GM23248 (cell line): ENCODE data around the gene RAB4B. TPM values are rescaled to one million over a fixed set of nuclear protein-coding genes. Genes with fewer than 3 reads are reported as not detected.

Experiments used
- DNase-seq: peaks from one replicate; pipeline ENCODE4 v3.0.0-alpha.2; 2015
- H2AFZ ChIP-seq: fragments of 200-600 bp; sonication (generic); 2 replicates; pipeline ENCODE4 v1.6.1; 2016; ENCODE audit warnings: antibody characterized with exemption
- H3F3A ChIP-seq: fragments of 200-600 bp; sonication (generic); 2 replicates; pipeline ENCODE4 v1.6.1; 2016; ENCODE audit warnings: mild to moderate bottlenecking, antibody characterized with exemption, mixed run types; ENCODE audit not compliant: insufficient read depth
- H3K27ac ChIP-seq: fragments of 200-600 bp; sonication (generic); 2 replicates; pipeline ENCODE4 v1.5.1; 2016; ENCODE audit warnings: mild to moderate bottlenecking
- H3K27me3 ChIP-seq: fragments of 200-600 bp; sonication (generic); replicated peaks from 2 replicates; pipeline ENCODE4 v1.6.1; 2016; ENCODE audit warnings: mild to moderate bottlenecking; ENCODE audit not compliant: insufficient read depth
- H3K36me3 ChIP-seq: fragments of 200-600 bp; sonication (generic); 2 replicates; pipeline ENCODE4 v1.6.1; 2016; ENCODE audit warnings: low read depth, mild to moderate bottlenecking
- H3K4me1 ChIP-seq: fragments of 200-600 bp; sonication (generic); 2 replicates; pipeline ENCODE4 v1.6.1; 2016; ENCODE audit warnings: mild to moderate bottlenecking; ENCODE audit not compliant: insufficient read depth
- H3K4me2 ChIP-seq: fragments of 200-600 bp; sonication (generic); one replicate; pipeline ENCODE4 v1.6.1; 2016; ENCODE audit warnings: mild to moderate bottlenecking; ENCODE audit not compliant: unreplicated experiment
- H3K4me3 ChIP-seq: fragments of 200-600 bp; sonication (generic); 2 replicates; pipeline ENCODE4 v1.5.1; 2016; ENCODE audit warnings: mild to moderate bottlenecking
- H3K79me2 ChIP-seq: fragments of 200-600 bp; sonication (generic); 2 replicates; pipeline ENCODE4 v1.6.1; 2016; ENCODE audit warnings: mild to moderate bottlenecking; ENCODE audit not compliant: insufficient read depth
- H3K9ac ChIP-seq: fragments of 200-600 bp; sonication (generic); 2 replicates; pipeline ENCODE4 v1.6.1; 2016; ENCODE audit warnings: mild to moderate bottlenecking
- H3K9me2 ChIP-seq: fragments of 200-600 bp; sonication (generic); 2 replicates; pipeline ENCODE4 v1.6.1; 2016; ENCODE audit warnings: mixed run types, mild to moderate bottlenecking, moderate library complexity; ENCODE audit not compliant: insufficient read depth
- H3K9me3 ChIP-seq: fragments of 200-600 bp; sonication (generic); one replicate; pipeline ENCODE4 v1.6.1; 2017; ENCODE audit warnings: low read depth
- H4K20me1 ChIP-seq: fragments of 200-600 bp; sonication (generic); 2 replicates; pipeline ENCODE4 v1.6.0; 2016; ENCODE audit not compliant: insufficient read depth
- EZH2 ChIP-seq: fragments of 200-600 bp; sonication (generic); IDR thresholded peaks from 2 replicates; pipeline ENCODE4 v1.6.1; 2018; ENCODE audit warnings: antibody characterized with exemption, mild to moderate bottlenecking; ENCODE audit not compliant: insufficient read depth, poor library complexity, severe bottlenecking
- EZH2phosphoT487 ChIP-seq: fragments of 200-600 bp; sonication (generic); IDR thresholded peaks from 2 replicates; pipeline ENCODE4 v1.6.1; 2018; ENCODE audit warnings: antibody characterized with exemption, moderate library complexity, mild to moderate bottlenecking, low read depth; ENCODE audit not compliant: insufficient read depth
- WGBS, 2 experiments: methylation state at CpG; one replicate each; pipeline ENCODE4 v1.1.6; 2015 to 2017; ENCODE audit warnings: low lambda C conversion rate in 2 of 2, low coverage in 1 of 2; ENCODE audit errors: missing lambda C conversion rate in 2 of 2; 5-methylcytosine and 5-hydroxymethylcytosine counted together
- in situ Hi-C: fragments of 300-500 bp; cut with MboI; formaldehyde crosslinking; loops from 2 replicates; pipeline ENCODE4 v1.15.0; 2020
- polyA plus RNA-seq: library from polyadenylated mRNA; unstranded; fragments of >200 nt; fragmentation: Nextera tagmentation; extraction: Ambion mirVana; gene quantifications from 2 replicates; pipeline ENCODE4 v1.2.1, GENCODE V29; 2016
- total RNA-seq: library from RNA; depleted of rRNA; stranded (reverse); fragments of >200 nt; shearing (Covaris generic); gene quantifications from 2 replicates; pipeline ENCODE4 v1.2.3, GENCODE V29; 2014

Gene RAB4B
- total and polyA plus RNA-seq, 2 experiments from 2014 or later, result 23.2 to 25.6 TPM

DNA sequence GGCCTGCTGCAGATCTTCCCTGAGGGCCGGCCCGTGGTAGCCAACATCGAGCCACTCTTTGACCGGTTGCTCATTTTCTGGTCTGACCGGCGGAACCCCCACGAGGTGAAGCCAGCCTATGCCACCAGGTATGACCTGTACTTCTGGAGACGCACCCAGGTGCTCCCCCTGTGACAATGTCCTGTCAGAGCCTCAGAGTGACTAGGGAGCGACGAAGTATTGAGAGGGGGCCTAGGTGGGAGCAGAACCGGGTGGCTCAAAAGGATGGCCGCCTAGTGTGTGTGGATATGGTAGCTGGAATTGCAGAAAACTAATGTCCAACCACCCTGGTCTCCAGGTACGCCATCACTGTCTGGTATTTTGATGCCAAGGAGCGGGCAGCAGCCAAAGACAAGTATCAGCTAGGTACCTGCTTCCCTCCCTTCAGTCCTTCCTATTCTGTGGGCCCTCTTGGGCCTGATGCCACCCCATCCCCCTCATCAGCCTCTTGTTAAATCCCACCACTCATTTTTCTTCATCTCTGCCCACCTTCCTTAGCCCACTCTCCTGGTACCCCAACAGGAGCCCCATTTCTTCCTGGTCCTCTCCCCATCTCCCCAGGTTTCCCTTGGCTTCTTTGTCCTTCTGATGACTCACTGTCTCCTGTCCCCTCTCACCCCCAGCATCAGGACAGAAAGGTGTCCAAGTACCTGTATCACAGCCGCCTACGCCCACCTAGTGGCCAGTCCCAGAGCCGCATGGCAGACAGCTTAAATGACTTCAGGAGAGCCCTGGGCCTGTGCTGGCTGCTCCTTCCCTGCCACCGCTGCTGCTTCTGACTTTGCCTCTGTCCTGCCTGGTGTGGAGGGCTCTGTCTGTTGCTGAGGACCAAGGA, 29.3 kb downstream of the RAB4B start:
- TF ChIP-seq EZH2phosphoT487, result no peak
- no peak for TF ChIP-seq EZH2
- 0 out of 2 replicates have a peak, but pooled peaks cover 4% of the 10 kb centered on the region for H4K20me1 ChIP-seq
- in situ Hi-C loops, result no loop called here
- 71 to 73% methylated on average over 18 of the region's 18 CpGs for WGBS, 2 experiments
- H3K9me2 ChIP-seq, result no peaks in the 10 kb centered on the region
- H2AFZ ChIP-seq, result no peak overlapping the region
- H3K79me2 ChIP-seq, result peaks cover 81% of the 10 kb centered on the region
- peak overlapping the region; percentile 57 for H3K27ac ChIP-seq
- H3K9me3 ChIP-seq, result no peaks in the 10 kb centered on the region
- peak; percentile 24 for DNase-seq
- 0 out of 2 replicates have a peak overlapping the region, but pooled peaks have one; percentile 17 for H3K4me3 ChIP-seq
- H3K4me2 ChIP-seq, result no peak overlapping the region
- H3K4me1 ChIP-seq, result peaks cover 27% of the 10 kb centered on the region
- H3K27me3 ChIP-seq, result no peaks in the 10 kb centered on the region
- 0 out of 2 replicates have a peak overlapping the region, but pooled peaks have one; percentile 46 for H3K9ac ChIP-seq
- peaks cover 16% of the 10 kb centered on the region; the same call in 1 of the 2 replicates for H3F3A ChIP-seq
- H3K36me3 ChIP-seq, result 0 out of 2 replicates have a peak, but pooled peaks cover 9% of the 10 kb centered on the region

DNA sequence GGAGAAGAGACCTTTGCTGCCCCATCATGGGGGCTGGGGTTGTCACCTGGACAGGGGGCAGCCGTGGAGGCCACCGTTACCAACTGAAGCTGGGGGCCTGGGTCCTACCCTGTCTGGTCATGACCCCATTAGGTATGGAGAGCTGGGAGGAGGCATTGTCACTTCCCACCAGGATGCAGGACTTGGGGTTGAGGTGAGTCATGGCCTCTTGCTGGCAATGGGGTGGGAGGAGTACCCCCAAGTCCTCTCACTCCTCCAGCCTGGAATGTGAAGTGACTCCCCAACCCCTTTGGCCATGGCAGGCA, 29.9 kb downstream of the RAB4B start:
- 79% methylated on average over 2 of the region's 2 CpGs; no CpG with 5 or more reads in 1 of the 2 experiments for WGBS, 2 experiments
- Histone ChIP-seq H3K9ac (no peak overlapping the region), H4K20me1 (0 out of 2 replicates have a peak, but pooled peaks cover 4% of the 10 kb centered on the region), H3K4me1 (peaks cover 21% of the 10 kb centered on the region), H3K4me2 (no peak overlapping the region), H3K27me3 (no peaks in the 10 kb centered on the region), H3K4me3 (no peak overlapping the region), H3K36me3 (0 out of 2 replicates have a peak, but pooled peaks cover 9% of the 10 kb centered on the region), H3K79me2 (peaks cover 75% of the 10 kb centered on the region), H3K9me3 (no peaks in the 10 kb centered on the region), H3K27ac (no peak overlapping the region), H3K9me2 (no peaks in the 10 kb centered on the region), H2AFZ (no peak overlapping the region), H3F3A (peaks cover 15% of the 10 kb centered on the region; the same call in 1 of the 2 replicates)
- DNase-seq, result no peak
- in situ Hi-C loops, result no loop called here
- TF ChIP-seq EZH2 (no peak), EZH2phosphoT487 (no peak)

DNA sequence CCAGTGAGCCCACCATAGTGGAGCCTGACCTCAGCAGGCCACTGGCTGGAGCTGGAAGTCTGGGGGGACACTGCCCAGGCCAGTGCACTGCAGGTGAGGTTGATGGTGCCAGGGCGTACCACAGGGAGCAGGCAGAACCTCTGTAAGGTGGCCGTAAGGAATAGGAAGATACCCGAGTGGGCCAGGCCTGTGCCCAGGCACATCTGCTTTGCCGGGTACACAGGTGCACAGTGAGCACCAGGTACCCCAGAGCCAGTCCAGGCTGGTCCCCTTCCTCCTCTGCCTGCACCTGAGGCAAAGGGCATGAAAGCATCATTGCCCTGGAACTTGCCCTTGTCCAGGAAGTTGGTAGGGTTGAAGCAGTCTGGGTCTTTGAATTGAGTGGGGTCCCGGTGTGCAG, 30.4 kb downstream of the RAB4B start:
- in situ Hi-C loops, result no loop called here
- 72 to 77% methylated on average over 5 of the region's 5 CpGs for WGBS, 2 experiments

DNA sequence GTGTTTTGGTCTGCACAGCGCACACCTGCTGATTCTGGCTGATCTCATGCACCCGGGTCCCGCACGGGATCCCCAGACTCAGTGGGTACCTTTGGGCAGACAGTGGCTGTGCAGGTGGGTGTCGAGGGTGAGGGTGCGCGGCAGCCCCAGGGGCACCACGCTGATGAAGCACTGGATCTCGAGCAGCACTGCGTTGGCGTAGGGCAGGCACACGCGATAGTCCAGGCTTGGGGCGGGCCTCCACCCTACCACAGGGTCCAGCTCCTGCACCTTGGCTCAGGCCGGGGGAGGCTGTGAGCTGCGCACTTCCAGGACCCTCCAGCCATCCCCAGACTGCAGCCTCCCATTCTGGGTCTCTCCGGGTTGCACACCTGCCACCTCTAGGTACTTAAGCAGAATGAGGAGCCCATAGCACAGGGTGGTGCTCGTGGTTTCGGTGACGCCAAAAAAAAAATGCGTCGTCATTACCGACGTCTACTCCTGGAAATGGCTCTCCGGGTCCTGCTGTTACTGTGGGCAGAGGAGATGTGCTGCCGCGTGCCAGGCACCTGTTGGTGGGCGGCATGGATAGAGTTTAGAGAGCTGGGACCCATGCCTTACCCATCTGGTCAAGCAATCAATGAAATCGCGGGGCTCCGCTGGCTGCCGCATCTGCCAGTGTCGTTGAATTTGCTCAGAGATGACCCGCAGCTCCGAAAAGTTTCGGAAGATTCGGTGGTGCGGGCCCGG, 31.5 kb downstream of the RAB4B start:
- Histone ChIP-seq H3K9me3 (no peaks in the 10 kb centered on the region), H3K79me2 (peaks cover 59% of the 10 kb centered on the region), H3K9ac (peak overlapping the region; percentile 60; the same call in 1 of the 2 replicates), H3K27ac (peak overlapping the region; percentile 49; the same call in 1 of the 2 replicates), H3F3A (peaks cover 15% of the 10 kb centered on the region; the same call in 1 of the 2 replicates), H3K4me2 (no peak overlapping the region), H3K9me2 (no peaks in the 10 kb centered on the region), H3K36me3 (0 out of 2 replicates have a peak, but pooled peaks cover 9% of the 10 kb centered on the region), H2AFZ (no peak overlapping the region), H3K4me1 (peaks cover 14% of the 10 kb centered on the region), H4K20me1 (0 out of 2 replicates have a peak, but pooled peaks cover 4% of the 10 kb centered on the region), H3K27me3 (no peaks in the 10 kb centered on the region), H3K4me3 (no peak overlapping the region)
- DNase-seq, result no peak
- in situ Hi-C loops, result no loop called here
- 89 to 90% methylated on average over 35 to 39 of the region's 39 CpGs for WGBS, 2 experiments
- TF ChIP-seq EZH2phosphoT487 (no peak), EZH2 (no peak)

More for the DNA sequence above, 30.4 kb downstream of the RAB4B start:
- TF ChIP-seq EZH2, result no peak
- TF ChIP-seq EZH2phosphoT487, result no peak
- Histone ChIP-seq H3K27me3 (no peaks in the 10 kb centered on the region), H3K4me3 (no peak overlapping the region), H3F3A (peaks cover 15% of the 10 kb centered on the region; the same call in 1 of the 2 replicates), H3K9me3 (no peaks in the 10 kb centered on the region), H3K36me3 (0 out of 2 replicates have a peak, but pooled peaks cover 9% of the 10 kb centered on the region), H3K4me2 (no peak overlapping the region), H3K79me2 (peaks cover 69% of the 10 kb centered on the region), H3K9ac (no peak overlapping the region), H4K20me1 (0 out of 2 replicates have a peak, but pooled peaks cover 4% of the 10 kb centered on the region), H3K4me1 (peaks cover 16% of the 10 kb centered on the region), H2AFZ (no peak overlapping the region), H3K27ac (no peak overlapping the region), H3K9me2 (no peaks in the 10 kb centered on the region)
- DNase-seq, result no peak
